ENCODE measurements around the gene WIPI1.

The WIPI1 gene

GRCh38 chr17:68460715-68461114 lies 3.4 kb upstream of the WIPI1 start:
- no peak for DNase-seq (ENCODE audit: low read depth in 2 of 2)

- no peak for DNase-seq (ENCODE audit: low read depth in 2 of 2)
These were observed 2.9 kb upstream of the WIPI1 start for GRCh38 chr17:68460146-68460545.

GRCh38 chr17:68459037-68459639 lies 1.8 kb upstream of the WIPI1 start:
- no peak for DNase-seq (ENCODE audit: low read depth in 2 of 2)

- DNase-seq (ENCODE audit: low read depth in 2 of 2), result no peak
These were observed 1.2 kb upstream of the WIPI1 start for GRCh38 chr17:68458260-68459036.

GRCh38 chr17:68457539-68458259 lies 403 bp upstream of the WIPI1 start:
- peak; percentile 93 to 97 for DNase-seq (ENCODE audit: low read depth in 2 of 2)

DNA sequence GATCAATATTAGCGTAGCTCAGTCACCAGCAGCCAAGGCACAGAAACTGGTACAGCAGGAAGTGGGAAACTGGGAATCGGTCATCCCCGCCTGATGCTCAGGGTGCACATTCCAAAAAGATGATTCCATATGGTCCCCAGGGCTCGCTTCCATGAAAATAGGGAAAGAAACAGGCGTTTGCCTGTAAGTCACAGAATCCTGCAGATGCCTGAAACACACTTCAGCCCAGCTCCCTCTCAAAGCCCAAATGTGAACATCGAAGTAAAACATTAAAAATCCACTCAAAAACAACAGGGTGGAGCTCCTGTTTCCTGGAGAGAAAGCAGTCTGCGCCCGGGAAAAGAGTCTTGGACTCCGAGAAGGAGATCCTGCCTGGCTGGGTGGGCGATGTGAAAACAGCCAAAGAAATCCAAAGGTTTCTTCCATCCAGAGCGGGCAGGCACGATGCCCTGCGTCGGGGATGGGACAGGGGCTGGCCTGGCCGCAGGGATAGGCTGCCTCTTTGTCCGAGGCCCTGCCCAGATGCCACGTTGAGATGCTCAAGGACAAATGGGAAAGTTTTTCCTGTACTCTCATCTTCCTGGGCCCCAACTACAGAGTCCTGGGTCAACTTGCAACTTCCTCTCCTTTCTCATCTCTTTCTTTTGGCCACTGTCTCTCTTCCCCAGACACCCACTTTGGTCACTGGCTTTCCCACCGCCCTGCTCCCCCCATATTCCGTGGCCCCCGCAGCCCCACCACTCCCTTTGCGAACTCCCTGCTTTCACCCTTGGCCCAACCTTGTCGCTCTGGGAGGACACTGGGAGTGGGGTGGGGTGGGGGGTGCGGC lies 743 bp downstream of the WIPI1 start:
- DNase-seq (ENCODE audit: low read depth in 2 of 2), result no peak

DNA sequence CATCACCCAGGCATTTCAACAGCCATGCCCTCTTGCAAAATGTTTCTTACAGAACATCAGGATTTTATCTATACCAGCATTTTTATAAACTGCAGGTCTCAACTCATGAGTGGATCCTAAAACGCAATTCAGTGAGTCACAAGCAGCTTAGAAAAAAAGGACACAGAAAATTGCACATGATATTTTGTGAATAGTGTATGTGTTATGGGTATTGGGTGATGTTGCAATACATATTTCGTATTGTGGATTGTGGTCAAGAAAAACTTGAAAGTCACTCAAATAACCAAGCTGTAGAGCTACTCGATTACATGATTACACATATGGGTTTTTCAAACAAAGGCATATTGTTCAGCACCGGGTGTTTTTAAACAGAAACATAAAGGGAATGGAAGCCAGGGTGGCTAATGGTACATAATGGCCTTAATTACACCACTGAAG lies 1.4 kb downstream of the WIPI1 start:
- DNase-seq (ENCODE audit: low read depth in 2 of 2), result no peak

- no peak for DNase-seq (ENCODE audit: low read depth in 2 of 2)
These were observed 3.2 kb downstream of the WIPI1 start for GRCh38 chr17:68453991-68454665.

DNA sequence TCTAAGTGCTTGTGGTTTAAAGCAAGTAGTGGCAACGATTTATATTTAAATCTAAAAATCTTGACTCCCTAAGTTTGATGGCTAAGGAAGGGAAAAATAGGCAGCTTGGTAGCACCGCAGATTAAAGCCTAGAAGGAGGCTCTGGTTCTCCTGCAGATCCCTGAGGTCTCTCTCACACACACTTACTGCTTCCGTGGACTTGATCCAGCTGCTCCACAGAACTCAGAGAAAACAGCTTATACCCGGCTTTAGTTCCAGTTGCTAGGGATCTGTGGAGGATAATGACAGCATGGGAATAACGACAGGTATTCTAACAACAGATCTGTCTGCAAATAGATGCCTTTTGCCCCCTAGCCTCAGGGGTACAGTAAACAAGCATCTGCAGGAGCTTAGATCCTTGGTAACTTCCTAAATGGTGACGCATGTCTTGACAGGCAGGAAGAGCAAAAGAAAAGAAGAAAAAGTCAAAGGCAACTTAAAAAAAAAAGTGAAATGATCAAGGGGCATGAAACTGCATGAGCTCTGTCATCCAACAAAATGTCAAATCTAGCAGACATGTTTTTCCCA lies 4.5 kb downstream of the WIPI1 start:
- DNase-seq (ENCODE audit: low read depth in 2 of 2), result no peak

GRCh38 chr17:68451670-68452354 lies 5.5 kb downstream of the WIPI1 start:
- DNase-seq (ENCODE audit: low read depth in 2 of 2), result no peak

- no peak for DNase-seq (ENCODE audit: low read depth in 2 of 2)
These were observed 6.5 kb downstream of the WIPI1 start for GRCh38 chr17:68450801-68451200.

DNA sequence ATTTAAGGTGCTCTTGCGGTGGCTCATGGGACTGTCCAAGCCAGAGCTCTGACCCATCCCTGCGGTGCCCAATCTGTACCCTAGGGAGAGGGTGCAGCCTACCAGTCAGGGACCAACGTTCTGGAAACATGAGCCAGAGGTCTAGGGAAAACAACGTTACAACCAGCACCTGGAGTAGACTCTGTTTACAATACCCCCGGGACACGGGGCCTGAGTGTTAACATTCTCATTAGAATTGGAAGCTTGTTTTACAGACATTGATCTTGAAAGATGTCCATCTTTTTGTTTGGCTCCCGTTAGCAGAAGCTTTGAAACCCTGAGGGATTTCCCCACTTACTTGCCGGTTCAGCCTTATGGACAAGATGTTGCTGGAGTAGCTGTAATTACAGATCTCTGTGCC lies 6.9 kb downstream of the WIPI1 start:
- DNase-seq (ENCODE audit: low read depth in 2 of 2), result no peak

GRCh38 chr17:68449021-68449739 lies 8.1 kb downstream of the WIPI1 start:
- no peak for DNase-seq (ENCODE audit: low read depth in 2 of 2)

DNA sequence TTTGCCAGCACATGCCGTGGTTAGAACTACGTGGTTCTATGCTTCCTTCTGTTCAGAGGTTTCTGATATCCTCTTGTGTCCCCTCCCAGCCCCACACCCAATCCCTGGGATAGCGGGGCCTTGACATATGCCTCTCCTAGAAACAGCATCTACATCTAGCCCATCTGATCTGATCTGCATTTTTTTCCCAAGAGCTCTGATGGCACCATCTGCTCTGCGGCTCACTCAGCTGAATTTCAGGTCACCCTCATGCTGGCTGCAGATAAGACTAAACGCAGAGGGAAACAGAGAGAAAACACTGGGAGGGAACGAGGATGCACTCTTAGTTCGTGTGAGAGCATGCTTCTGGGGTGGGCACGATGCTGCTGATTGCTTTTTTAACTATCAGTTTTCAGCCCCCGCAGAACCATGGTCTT lies 10.7 kb downstream of the WIPI1 start:
- DNase-seq (ENCODE audit: low read depth in 2 of 2), result no peak

DNA sequence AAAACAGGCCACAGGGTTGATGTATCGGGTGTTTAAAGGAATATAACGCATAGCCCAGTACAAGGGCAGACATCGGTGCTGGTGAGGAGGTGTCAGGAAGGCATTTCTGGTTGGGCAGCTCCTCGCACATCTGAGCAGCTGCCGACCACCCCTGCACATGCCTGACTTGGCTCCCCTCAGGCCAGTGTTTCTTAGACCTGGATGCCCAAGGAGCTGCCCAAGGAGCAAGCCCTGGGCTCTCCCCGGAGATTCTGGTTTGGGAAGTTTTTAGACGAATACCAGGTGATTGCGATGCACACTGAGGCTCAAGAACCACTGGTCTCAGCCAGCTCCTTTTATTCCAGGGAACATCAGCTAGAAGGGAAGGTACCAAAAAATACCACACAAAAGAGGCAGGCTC lies 11.6 kb downstream of the WIPI1 start:
- DNase-seq (ENCODE audit: low read depth in 2 of 2), result no peak

DNA sequence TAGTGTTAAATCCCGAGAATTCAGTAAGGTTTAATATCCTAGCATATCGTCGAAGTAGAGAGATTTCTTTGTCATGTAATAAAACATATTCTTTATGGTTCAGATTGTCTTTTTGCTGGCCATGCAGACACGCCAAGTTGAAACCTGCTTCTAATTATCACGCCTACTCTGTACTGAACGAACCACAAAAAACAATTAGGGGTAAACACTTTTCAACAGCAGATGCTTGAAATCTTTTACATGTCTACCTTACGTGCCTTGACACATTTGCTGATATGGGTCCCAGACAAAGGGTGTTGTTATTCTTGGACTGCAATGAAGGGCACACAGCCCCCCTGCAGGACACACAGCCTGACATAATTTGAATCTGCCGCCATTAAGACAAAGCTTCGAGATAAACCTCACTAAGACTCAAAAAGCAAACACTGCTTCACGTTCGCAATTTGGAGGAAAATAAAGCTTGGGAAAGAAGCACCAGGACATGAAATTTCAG lies 13.3 kb downstream of the WIPI1 start:
- DNase-seq (ENCODE audit: low read depth in 2 of 2), result no peak

GRCh38 chr17:68441070-68441770 lies 16.1 kb downstream of the WIPI1 start:
- no peak for DNase-seq (ENCODE audit: low read depth in 2 of 2)

- DNase-seq (ENCODE audit: low read depth in 2 of 2), result no peak
These were observed 16.8 kb downstream of the WIPI1 start for GRCh38 chr17:68440526-68440925.
